Measurements from ENCODE around the gene LRCOL1.

Gene LRCOL1

DNA sequence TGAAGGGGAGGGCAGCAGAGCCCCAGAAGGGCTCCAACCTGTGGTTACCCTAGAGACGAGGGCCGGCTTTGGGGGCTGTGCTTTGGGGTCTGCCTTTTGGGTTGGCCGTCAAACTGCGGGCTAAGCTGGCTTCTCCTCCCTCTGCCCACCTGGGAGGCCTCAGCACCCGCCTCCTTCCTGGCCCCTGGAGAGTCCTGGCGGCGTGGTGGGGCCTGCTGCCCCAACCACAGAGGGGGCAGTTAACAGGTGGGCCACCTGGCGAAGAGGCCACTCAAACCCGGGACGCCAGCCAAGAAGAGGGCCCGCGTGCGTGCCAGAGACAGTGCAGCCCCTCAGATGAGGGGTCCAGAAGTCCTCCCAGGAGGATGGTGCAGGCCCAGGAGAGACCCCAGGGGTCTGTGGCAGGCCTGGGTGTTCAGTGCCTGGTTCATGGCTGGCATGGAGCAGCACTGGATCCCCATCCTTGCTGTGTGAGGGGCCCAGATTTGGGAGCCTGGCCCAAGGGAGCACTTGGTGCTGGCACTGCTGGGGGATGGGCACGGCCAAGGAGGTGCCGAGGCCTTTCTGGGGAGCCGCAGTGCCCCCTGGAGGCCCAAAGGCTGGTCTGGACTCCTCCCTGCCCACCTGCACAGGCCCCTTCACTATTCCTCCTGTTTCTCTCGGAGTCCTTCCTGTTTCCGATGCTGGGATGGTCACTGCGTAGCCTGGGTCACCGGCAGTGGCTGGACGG, 48.8 kb downstream of the LRCOL1 start:
- no peak for DNase-seq

DNA sequence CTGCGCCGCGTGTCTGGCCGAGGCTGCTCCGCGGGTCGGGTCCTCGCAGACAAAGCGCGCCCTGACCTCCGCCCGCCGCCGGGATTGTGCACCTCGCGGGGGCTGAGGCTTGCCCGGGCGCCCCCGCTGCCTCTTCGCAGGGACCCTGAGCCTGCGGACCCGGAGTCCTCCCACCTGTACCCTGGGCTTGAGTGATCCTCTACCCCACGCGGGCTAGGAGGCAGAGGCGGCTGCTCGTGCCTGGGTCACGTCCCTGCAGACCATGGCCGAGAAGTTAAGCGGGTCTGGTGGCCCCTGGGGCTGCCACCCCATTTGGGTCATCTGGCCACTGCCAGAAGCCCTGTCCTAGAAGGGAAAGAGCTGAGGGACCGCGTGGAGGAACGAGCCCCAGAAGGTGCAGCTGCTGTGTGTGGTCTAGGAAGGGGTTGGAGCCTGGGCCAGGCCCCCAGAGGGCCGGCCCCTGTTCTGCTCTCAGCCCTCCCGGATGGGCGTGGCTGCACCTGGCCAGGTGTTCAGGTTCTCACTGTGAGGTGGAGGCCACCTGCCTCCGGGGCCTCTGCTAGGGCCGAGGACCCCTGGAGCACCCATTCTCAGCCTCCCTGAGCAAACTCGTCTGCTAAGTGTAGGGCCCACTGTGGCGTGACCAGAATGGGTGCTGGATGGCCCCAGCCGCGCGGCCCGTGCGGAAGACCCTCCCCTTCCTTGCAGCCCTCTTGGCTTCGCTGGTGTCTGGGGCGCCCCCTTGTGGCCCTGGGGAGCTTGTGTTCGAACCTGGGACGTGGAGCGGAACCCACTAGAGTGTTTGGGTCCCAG, 49.6 kb downstream of the LRCOL1 start:
- peak; percentile 67 for DNase-seq

GRCh38 chr12:132560364-132560613, 50.1 kb downstream of the LRCOL1 start:
- DNase-seq = no peak

GRCh38 chr12:132559652-132560363, 50.6 kb downstream of the LRCOL1 start:
- peak; percentile 34 for DNase-seq

GRCh38 chr12:132558861-132559623, 51.3 kb downstream of the LRCOL1 start:
- no peak for DNase-seq

DNA sequence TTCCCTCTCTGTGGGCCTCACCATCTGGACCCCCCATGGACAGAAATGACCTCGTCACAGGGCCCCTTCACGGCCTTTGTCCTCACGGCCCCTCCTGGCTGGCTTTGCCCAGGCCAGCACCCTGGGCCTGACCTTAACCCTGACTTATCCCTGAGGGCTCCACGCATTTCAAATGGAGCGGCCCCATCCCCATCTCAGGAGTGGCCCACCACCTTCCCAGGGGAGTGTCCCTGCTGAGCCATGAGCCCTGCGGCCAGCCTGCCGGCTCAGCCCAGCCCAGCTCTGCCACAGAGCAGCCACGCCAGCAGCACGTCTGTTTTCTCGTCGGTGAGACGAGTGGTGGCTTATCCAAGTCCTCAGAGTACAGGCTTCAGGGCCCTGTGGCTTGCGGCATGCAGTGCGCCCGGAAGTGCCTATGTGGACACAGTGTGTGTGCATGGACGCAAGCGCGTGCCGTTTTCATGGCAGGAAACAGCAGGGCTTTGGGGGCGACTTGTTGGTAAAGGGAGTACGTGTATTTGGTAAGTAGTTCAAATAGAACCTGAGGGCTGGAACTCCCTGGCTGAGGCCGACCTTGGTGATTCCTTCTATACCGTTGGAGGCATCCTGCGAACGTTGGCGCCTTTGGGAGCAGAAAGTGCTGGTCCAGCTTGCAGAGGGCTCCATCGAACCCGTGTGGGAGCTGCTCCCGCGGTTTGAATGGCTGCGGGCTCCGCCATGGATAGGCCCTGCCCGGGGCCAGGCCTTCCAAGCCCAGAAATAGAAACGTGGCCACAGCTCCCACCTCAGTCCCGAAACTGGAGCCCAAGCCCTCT, 52.1 kb downstream of the LRCOL1 start:
- DNase-seq = no peak

DNA sequence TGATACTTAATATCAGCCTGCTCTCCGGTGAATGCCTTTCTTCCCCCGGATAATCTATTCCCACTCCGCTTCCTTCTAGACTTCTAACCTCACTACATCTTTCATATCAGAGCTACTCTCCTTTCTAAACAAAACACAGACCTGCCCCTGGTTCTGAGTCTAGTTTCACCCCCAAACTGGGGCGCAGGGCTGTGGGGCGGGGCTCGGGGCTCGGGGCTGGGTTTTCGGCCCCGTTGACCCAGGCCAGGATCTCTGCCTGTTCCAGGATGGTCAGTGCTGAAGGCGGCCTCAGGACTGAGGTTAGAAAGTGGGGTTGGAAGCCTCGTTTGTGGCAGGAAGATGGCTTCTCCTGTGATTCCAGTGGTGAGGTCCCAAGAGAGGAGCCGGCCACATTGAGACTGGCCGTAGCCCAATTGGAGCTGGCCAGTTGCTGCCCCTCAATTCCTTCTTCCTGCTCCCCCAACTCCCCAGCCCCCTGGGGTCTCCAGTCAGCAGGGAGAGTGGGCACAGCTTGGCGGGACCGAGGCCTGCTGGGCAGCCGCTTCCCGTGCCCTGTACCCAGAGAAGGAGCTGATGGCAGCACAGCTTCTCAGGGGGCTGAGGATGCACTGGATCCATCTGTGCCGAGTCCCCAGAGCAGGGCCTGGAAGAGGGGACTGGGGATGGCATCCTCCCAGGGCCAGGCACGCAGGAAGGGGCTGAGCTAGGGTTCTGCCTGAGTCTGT, 52.9 kb downstream of the LRCOL1 start:
- DNase-seq = no peak

GRCh38 chr12:132556801-132557200, 53.6 kb downstream of the LRCOL1 start:
- DNase-seq = no peak

GRCh38 chr12:132556216-132556615, 54.2 kb downstream of the LRCOL1 start:
- DNase-seq = no peak

- no peak for DNase-seq
These were observed 54.7 kb downstream of the LRCOL1 start for GRCh38 chr12:132555686-132556085.

DNA sequence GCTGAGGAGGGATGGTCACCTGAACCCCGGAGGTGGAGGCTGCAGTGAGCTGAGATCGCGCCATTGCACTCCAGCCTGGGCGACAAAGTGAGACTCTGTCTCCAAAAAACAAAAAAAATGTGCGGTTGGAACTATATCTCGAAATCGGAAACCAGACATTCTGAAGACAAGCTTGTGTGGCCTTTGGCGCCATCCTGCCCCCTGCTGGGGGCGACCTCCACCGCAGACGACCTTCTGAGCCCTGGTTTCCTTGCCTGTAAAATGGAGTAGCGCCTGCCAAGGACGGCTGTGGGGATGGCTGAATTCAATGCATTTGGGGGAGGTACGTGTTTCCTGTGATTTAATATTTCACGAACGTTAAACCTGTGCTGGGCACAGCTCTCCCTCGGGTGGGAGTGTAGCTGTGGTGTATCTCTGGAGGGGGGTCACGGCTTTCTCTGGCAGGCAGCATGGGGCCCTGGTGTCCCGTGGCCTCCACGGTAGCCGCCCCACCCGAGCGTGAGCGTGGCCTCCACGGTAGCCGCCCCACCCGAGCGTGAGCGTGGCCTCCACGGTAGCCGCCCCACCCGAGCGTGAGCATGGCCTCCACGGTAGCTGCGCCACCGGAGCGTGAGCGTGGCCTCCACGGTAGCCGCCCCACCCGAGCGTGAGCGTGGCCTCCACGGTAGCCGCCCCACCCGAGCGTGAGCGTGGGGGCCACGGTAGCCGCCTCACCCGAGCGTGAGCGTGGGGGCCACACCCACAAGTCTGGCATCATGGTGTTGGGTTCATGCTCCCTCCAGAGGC, 55.3 kb downstream of the LRCOL1 start:
- peak; percentile 20 for DNase-seq
